Neuronal stem cell (in vitro differentiated cells): Measurements from ENCODE around the gene MTA1.
A peak's percentile ranks its signal among the peaks of the same experiment; 100 is the strongest.

Experiments
- DNase-seq: peaks from one replicate; pipeline ENCODE4 v3.0.0-alpha.2; 2013; ENCODE audit warnings: low spot score
- H2AFZ ChIP-seq: one replicate; pipeline ENCODE4 v1.6.1; 2013; ENCODE audit warnings: mild to moderate bottlenecking, low read length, inconsistent platforms
- H2AK5ac ChIP-seq: 2 replicates; pipeline ENCODE4 v1.6.1; 2013; ENCODE audit warnings: low read depth, mild to moderate bottlenecking, inconsistent platforms, low read length, moderate library complexity, mixed read lengths
- H2BK120ac ChIP-seq: 2 replicates; pipeline ENCODE4 v1.6.1; 2013; ENCODE audit warnings: low read depth, mild to moderate bottlenecking, inconsistent platforms, low read length, moderate library complexity, mixed read lengths
- H2BK12ac ChIP-seq: one replicate; pipeline ENCODE4 v1.6.1; 2013; ENCODE audit warnings: low read length, inconsistent platforms
- H2BK15ac ChIP-seq: 2 replicates; pipeline ENCODE4 v1.6.1; 2013; ENCODE audit warnings: mild to moderate bottlenecking, low read length, inconsistent platforms, mixed read lengths
- H2BK5ac ChIP-seq: one replicate; pipeline ENCODE4 v1.6.1; 2013; ENCODE audit warnings: inconsistent platforms, mild to moderate bottlenecking, low read length, moderate library complexity
- H3K14ac ChIP-seq: one replicate; pipeline ENCODE4 v1.6.1; 2013; ENCODE audit warnings: low read length, inconsistent platforms
- H3K18ac ChIP-seq: 2 replicates; pipeline ENCODE4 v1.6.1; 2013; ENCODE audit warnings: low read length, inconsistent platforms
- H3K23ac ChIP-seq: 2 replicates; pipeline ENCODE4 v1.6.1; 2013; ENCODE audit warnings: low read depth, mild to moderate bottlenecking, mixed read lengths, low read length, inconsistent platforms; ENCODE audit not compliant: poor library complexity
- H3K27ac ChIP-seq: replicated peaks from 3 replicates; pipeline ENCODE4 v1.5.1; 2013; ENCODE audit warnings: low read length, inconsistent platforms
- H3K27me3 ChIP-seq, 3 experiments: 2 replicates each; pipeline ENCODE4 v1.6.1; 2013; ENCODE audit warnings: low read length in 3 of 3, mild to moderate bottlenecking in 2 of 3, inconsistent platforms in 1 of 3, low read depth in 1 of 3, mixed read lengths in 1 of 3, moderate library complexity in 1 of 3; ENCODE audit not compliant: control insufficient read depth in 3 of 3, insufficient read depth in 3 of 3
- H3K36me3 ChIP-seq, 2 donors: replicated peaks in 1 of 2; 2 replicates each; pipeline ENCODE4 v1.6.1; 2013; ENCODE audit warnings: low read length in 2 of 2; ENCODE audit not compliant: control insufficient read depth in 2 of 2, insufficient read depth in 2 of 2
- H3K4ac ChIP-seq: 2 replicates; pipeline ENCODE4 v1.6.1; 2013; ENCODE audit warnings: inconsistent platforms, mild to moderate bottlenecking, low read length, moderate library complexity
- H3K4me1 ChIP-seq, 2 donors: 1 replicate in 1 of 2; 2 replicates in 1 of 2; pipeline ENCODE4 v1.6.1; 2013; ENCODE audit warnings: low read length in 2 of 2, low read depth in 1 of 2; ENCODE audit not compliant: control insufficient read depth in 2 of 2, insufficient read depth in 1 of 2
- H3K4me2 ChIP-seq: one replicate; pipeline ENCODE4 v1.6.1; 2013; ENCODE audit warnings: mild to moderate bottlenecking, low read length, inconsistent platforms; ENCODE audit not compliant: insufficient read depth, poor library complexity, severe bottlenecking
- H3K4me3 ChIP-seq, 2 donors: 2 replicates each; pipeline ENCODE4 v1.5.1; 2013; ENCODE audit warnings: low read length in 2 of 2, mild to moderate bottlenecking in 2 of 2, inconsistent platforms in 1 of 2, moderate library complexity in 1 of 2
- H3K79me1 ChIP-seq: one replicate; pipeline ENCODE4 v1.6.1; 2013; ENCODE audit warnings: low read depth, mild to moderate bottlenecking, inconsistent platforms, low read length, moderate library complexity
- H3K9ac ChIP-seq: one replicate; pipeline ENCODE4 v1.6.1; 2013; ENCODE audit warnings: mild to moderate bottlenecking, low read depth, low read length, inconsistent platforms; ENCODE audit not compliant: poor library complexity
- H3K9me3 ChIP-seq, 2 donors: replicated peaks in 1 of 2; 2 replicates each; pipeline versions ENCODE3 to v1.6.1; 2013; ENCODE audit warnings: low read length in 2 of 2, mild to moderate bottlenecking in 2 of 2, inconsistent platforms in 1 of 2, low read depth in 1 of 2, mixed read lengths in 1 of 2, moderate library complexity in 1 of 2; ENCODE audit not compliant: control insufficient read depth in 2 of 2, insufficient read depth in 1 of 2
- H4K8ac ChIP-seq: one replicate; pipeline ENCODE4 v1.6.1; 2013; ENCODE audit warnings: low read depth, mild to moderate bottlenecking, inconsistent platforms, low read length, moderate library complexity
- H4K91ac ChIP-seq: one replicate; pipeline ENCODE4 v1.6.1; 2013; ENCODE audit warnings: low read length, low read depth, mild to moderate bottlenecking, inconsistent platforms; ENCODE audit not compliant: poor library complexity
- WGBS, 2 donors: extraction: QIAGEN DNeasy Blood & Tissue Kit; methylation state at CpG; one replicate each; pipeline ENCODE4 v1.1.7; 2013; ENCODE audit warnings: missing lambda C conversion rate in 2 of 2, mixed read lengths in 1 of 2; ENCODE audit not compliant: insufficient read length in 2 of 2, insufficient replicate concordance in 1 of 2; ENCODE audit errors: extremely low coverage in 2 of 2; 5-methylcytosine and 5-hydroxymethylcytosine counted together

MTA1 gene

DNA sequence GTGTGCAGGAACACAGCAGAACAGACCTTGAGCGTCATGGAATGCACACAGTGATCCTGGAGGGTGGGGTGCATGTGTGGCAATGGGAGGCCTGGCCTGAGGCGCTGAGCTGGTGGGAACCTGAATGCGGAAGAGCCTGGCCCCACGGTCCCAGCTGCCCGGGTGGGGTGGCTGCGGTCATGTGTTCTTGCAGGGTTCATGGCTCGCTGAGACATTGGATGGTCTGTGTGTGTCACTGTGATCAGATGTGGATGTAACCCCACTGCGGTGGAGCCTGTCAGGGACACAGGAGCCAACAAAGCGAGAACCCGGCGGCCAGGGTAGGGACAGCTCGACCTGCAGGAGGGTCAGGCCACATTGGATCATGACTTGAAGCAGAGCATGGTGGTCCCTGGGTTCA lies 23.2 kb downstream of the MTA1 start:
- Histone ChIP-seq H3K36me3 (peaks cover 29 to 66% of the 10 kb centered on the region in 2 donors), H2AK5ac (no peak overlapping the region), H3K4me2 (no peak overlapping the region), H4K91ac (no peak overlapping the region), H3K27me3 (no peaks in the 10 kb centered on the region), H3K14ac (no peak overlapping the region), H3K4me3 (no peak overlapping the region), H2BK5ac (no peak overlapping the region), H3K23ac (peak overlapping the region; percentile 27), H2BK120ac (no peak overlapping the region), H3K9ac (peak overlapping the region; percentile 38), H2AFZ (no peak overlapping the region), H4K8ac (no peak overlapping the region), H3K18ac (no peak overlapping the region), H3K9me3 (no peaks in the 10 kb centered on the region), H3K27ac (no peak overlapping the region), H3K4me1 (no peaks in the 10 kb centered on the region), H3K4ac (no peak overlapping the region), H3K79me1 (peaks cover 36% of the 10 kb centered on the region), H2BK12ac (no peak overlapping the region), H2BK15ac (no peak overlapping the region)
- DNase-seq, result no peak
- no CpG with 5 or more reads among the region's 12 CpGs for WGBS, 2 donors

DNA sequence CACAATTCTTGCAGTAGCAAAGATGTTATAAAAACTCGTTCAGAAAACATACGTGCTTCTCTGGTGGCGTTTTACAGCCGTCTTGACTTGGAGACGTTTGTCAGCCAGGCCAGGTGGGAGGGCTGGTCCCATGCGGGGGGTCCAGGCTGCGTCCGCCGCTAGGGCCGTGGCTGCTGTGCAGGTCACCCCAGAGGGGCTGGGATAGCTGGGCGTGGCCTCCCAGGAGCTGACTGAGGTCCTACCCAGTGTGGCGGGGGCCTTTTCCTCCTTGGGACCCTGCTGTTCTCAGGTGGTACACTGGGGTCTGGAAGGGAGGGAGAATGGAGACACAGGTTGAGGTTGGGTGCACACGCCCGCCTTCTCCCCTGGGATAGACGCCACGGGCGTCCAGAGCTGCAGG lies 25.2 kb downstream of the MTA1 start:
- Histone ChIP-seq H3K79me1 (peaks cover 33% of the 10 kb centered on the region), H2BK120ac (no peak overlapping the region), H2BK12ac (peak overlapping the region; percentile 73), H3K4me2 (no peak overlapping the region), H3K9me3 (no peaks in the 10 kb centered on the region), H3K23ac (no peak overlapping the region), H3K36me3 (peaks cover 29 to 61% of the 10 kb centered on the region in 2 donors), H3K4me1 (no peaks in the 10 kb centered on the region), H3K4me3 (no peak overlapping the region), H2AFZ (no peak overlapping the region), H3K18ac (peak overlapping the region; percentile 28), H3K9ac (no peak overlapping the region), H3K14ac (peak overlapping the region; percentile 21), H4K8ac (peak overlapping the region; percentile 43), H3K27me3 (no peaks in the 10 kb centered on the region), H2AK5ac (no peak overlapping the region), H4K91ac (no peak overlapping the region), H2BK5ac (no peak overlapping the region), H3K4ac (no peak overlapping the region), H3K27ac (no peak overlapping the region), H2BK15ac (no peak overlapping the region)
- DNase-seq, result no peak
- no CpG with 5 or more reads among the region's 17 CpGs for WGBS, 2 donors

DNA sequence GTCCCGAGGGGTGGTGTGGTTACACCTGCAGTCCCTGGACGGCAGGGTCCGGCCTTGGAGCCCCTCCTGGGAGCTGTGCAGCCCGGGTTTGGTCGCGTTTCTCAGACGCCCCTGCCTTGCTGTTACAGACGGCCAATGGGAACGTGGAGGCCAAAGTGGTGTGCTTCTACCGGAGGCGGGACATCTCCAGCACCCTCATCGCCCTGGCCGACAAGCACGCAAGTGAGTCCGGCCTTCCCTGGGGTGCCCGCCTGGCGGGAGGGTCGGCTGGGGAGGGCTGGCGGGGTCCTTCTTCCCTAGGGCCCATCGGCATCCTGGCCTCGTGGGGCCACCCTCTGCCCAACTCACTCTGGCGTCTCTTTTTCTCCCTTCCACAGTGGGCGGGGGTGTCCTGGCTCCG lies 25.7 kb downstream of the MTA1 start:
- DNase-seq, result no peak
- H3K36me3 ChIP-seq, result peaks cover 33 to 61% of the 10 kb centered on the region in 2 donors
- no peak overlapping the region for H3K4me3 ChIP-seq
- peak overlapping the region; percentile 44 for H3K9ac ChIP-seq
- no CpG with 5 or more reads among the region's 24 CpGs for WGBS, 2 donors
- no peaks in the 10 kb centered on the region for H3K27me3 ChIP-seq
- H2BK120ac ChIP-seq, result no peak overlapping the region
- H3K79me1 ChIP-seq, result peaks cover 32% of the 10 kb centered on the region
- no peak overlapping the region for H2BK15ac ChIP-seq
- H3K4me1 ChIP-seq, result no peaks in the 10 kb centered on the region
- H3K4me2 ChIP-seq, result no peak overlapping the region
- no peak overlapping the region for H2AFZ ChIP-seq
- peak overlapping the region; percentile 43 for H4K8ac ChIP-seq
- no peak overlapping the region for H2BK12ac ChIP-seq
- H3K4ac ChIP-seq, result no peak overlapping the region
- H3K27ac ChIP-seq, result no peak overlapping the region
- no peak overlapping the region for H2AK5ac ChIP-seq
- no peak overlapping the region for H3K18ac ChIP-seq
- no peaks in the 10 kb centered on the region for H3K9me3 ChIP-seq
- H3K14ac ChIP-seq, result no peak overlapping the region
- peak overlapping the region; percentile 73 for H3K23ac ChIP-seq
- H4K91ac ChIP-seq, result no peak overlapping the region
- no peak overlapping the region for H2BK5ac ChIP-seq

DNA sequence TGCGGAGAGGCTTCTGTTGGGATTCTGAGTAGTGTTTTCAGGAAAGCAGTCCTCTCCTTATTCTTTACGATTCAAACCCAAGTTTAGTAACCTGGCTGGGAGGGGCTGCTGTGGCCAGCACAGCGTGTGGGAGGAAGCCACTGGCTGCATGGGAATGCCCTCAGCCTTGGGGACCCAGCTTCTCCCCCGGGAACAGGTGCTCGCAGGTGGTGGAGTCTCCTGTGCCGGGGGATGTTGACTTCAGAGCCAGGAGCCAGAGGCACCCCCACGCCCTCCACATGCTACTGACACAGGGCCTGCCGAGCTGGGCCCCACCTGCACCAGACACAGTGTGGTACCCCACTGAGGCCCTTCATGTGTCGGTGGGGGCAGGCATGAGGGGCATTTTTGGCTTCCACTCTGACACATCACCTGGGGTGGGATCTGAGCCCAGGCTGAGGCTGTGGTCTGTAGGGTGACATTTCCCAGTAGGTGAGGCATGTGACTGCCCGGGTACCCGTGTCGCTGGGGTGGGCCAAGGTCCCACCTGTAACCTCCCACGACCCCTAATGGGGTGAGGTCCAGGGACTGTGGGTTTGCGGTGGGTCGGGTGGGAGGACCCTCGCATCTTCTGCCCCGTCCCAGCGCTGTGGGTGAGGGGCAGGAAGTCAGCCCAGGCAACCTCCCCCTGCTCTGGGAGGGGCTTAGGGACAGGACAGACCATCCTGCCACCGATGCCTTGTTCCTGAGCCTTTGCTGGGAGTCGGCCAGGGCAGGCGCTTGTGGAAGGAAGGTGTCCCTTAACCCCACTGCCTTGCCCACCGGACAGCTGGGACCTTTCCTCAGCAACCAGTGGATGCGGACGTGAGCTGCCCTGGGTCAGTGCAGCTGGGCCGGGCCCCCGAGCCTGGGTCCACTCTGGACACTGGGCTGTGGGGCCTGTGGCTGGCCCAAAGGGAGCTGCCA lies 26.5 kb downstream of the MTA1 start:
- Histone ChIP-seq H2BK15ac (no peak overlapping the region), H3K4me1 (no peaks in the 10 kb centered on the region), H4K8ac (no peak overlapping the region), H3K23ac (no peak overlapping the region), H2AFZ (no peak overlapping the region), H3K18ac (peak overlapping the region; percentile 31), H3K9ac (no peak overlapping the region), H3K4me2 (no peak overlapping the region), H2BK5ac (no peak overlapping the region), H3K27ac (no peak overlapping the region), H3K4me3 (no peak overlapping the region), H2AK5ac (no peak overlapping the region), H3K27me3 (no peaks in the 10 kb centered on the region), H3K14ac (no peak overlapping the region), H3K4ac (no peak overlapping the region), H3K79me1 (peaks cover 30% of the 10 kb centered on the region), H4K91ac (no peak overlapping the region), H2BK120ac (no peak overlapping the region), H3K36me3 (peaks cover 40 to 64% of the 10 kb centered on the region in 2 donors), H2BK12ac (no peak overlapping the region), H3K9me3 (peaks cover 0 to 1% of the 10 kb centered on the region in 2 donors)
- WGBS, 2 donors, result no CpG with 5 or more reads among the region's 26 CpGs
- no peak for DNase-seq
